Left cardiac atrium (tissue), 4 donors: ENCODE data around the gene ZNF727. TPM values are rescaled to one million over a fixed set of nuclear protein-coding genes. Genes with fewer than 3 reads are reported as not detected.
"Not testable (repeated sequence)": the region's sequence is repeated elsewhere in the genome, so short reads cannot be mapped to it uniquely, and the experiment has no call there.

Source experiments
- ATAC-seq, 2 donors: fragments of 200-7000 bp; cut with Tn5 transposase; one replicate each; pipeline ENCODE4 v1.9.1; 2020; ENCODE audit warnings: mild to moderate bottlenecking in 2 of 2, moderate library complexity in 2 of 2
- DNase-seq: peaks from one replicate; pipeline ENCODE4 v3.0.0-alpha.2; 2020
- intact Hi-C, 2 donors: fragments of 100-400 bp; cut with DNase I; formaldehyde crosslinking; loops; one replicate each; pipeline versions ENCODE4 v1.14.1 to v1.15.1; 2022 to 2023
- long read RNA-seq: library from polyadenylated mRNA; unstranded; transcript quantifications from one replicate; pipeline ENCODE4 v2.0.0, GENCODE V29; 2021
- total RNA-seq, 2 donors: library from RNA; stranded (reverse); fragmentation: NEBNext Ultra II Directional; extraction: Animal tissue kit (Norgen Biotek cat#: 25700); gene quantifications; one replicate each; pipeline ENCODE4 v1.2.1, GENCODE V29; 2021
- donor health status: DM: no; HTN: yes; CAD: no.
- donor health status: DM: no; HTN: yes; CAD: no; lungs with severe emphysema.
- donor health status: DM: yes; HTN: yes; CAD: no.
- donor health status: Dilated cardiomyopathy.

Gene ZNF727
- 1 to 10 TPM; 2.5 to 3.2 TPM for total RNA-seq
- long read RNA-seq, partial matches to known transcripts: 0 of 1 reads
- long read RNA-seq, other reads (novel, unspliced or antisense): 0 of 1 reads

GRCh38 chr7:64045301-64046040 is at the start of gene ZNF727:
Gene ZNF727, plus strand, starts transcription at chr7:64045434. Its CDS starts 188 bp downstream, at chr7:64045622.
- intact Hi-C loops: loop anchor here in 1 of 2 donors (10.0 kb wide), 1 partner anchor 121 kb away; no protein-coding TSS in a partner anchor
- DNase-seq: peak; percentile 86
- peak; percentile 97 to 99 for ATAC-seq

- ATAC-seq: no peak
- DNase-seq: no peak
- intact Hi-C loops: no loop called here
These were observed 46.7 kb upstream of the ZNF727 start, which contains the start of gene ZNF722 for GRCh38 chr7:63998549-63998948. Gene ZNF722, plus strand, starts transcription at chr7:63998849. Its CDS starts 113 bp downstream, at chr7:63998962.

- DNase-seq, ATAC-seq, intact Hi-C loops: not testable (repeated sequence)
These were observed 29.7 kb upstream of the ZNF727 start for GRCh38 chr7:64015496-64015895.

GRCh38 chr7:64035388-64035787 is 9.8 kb upstream of the ZNF727 start:
- intact Hi-C loops: no loop called here
- no peak for ATAC-seq
- DNase-seq: no peak

DNA sequence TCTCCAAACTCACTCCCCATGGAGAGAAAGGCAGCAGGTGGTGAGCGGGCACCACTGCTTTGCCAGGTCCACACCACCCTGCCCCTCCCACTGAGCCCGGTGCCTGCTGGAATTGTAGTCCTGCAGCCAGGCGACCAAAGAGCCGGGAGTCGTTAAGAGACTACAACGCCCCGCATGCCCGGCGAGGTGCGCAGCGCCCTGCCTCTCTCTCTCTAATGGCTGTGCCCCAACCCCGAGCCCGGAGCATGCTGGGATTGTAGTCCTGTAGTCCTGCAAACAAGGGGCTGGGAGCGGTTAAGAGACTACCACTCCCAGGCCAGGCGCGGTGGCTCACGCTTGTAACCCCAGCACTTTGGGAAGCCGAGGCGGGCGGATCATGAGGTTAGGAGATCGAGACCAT is 8.1 kb upstream of the ZNF727 start:
- ATAC-seq (peak in 1 of 2 donors; percentile 18), DNase-seq (peak; percentile 33)
- intact Hi-C loops: no loop called here

DNA sequence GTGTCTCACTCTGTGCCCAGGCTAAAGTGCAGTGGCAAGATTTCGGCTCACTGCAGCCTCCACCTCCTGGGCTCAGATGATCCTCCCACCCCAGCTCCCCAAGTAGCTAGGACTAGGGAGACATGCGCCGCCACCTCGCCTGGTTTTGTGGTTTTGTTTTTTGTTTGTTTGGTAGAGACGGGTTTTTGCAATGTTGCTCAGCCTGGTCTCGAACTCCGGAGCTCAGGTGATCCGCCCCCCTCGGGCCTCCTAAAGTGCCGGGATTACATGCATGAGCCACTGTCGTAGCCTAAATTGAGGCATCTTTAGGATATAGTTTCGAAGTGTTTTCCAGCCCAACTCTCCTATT is 781 bp downstream of the ZNF727 start:
- intact Hi-C loops: loop anchor here in 1 of 2 donors (10.0 kb wide), 1 partner anchor 121 kb away; no protein-coding TSS in a partner anchor
- ATAC-seq: peak in 1 of 2 donors; percentile 17

GRCh38 chr7:64077837-64078698 is 32.8 kb downstream of the ZNF727 start:
- intact Hi-C loops, DNase-seq, ATAC-seq: not testable (repeated sequence)

More for the DNA sequence above, 781 bp downstream of the ZNF727 start:
- no peak for DNase-seq

DNA sequence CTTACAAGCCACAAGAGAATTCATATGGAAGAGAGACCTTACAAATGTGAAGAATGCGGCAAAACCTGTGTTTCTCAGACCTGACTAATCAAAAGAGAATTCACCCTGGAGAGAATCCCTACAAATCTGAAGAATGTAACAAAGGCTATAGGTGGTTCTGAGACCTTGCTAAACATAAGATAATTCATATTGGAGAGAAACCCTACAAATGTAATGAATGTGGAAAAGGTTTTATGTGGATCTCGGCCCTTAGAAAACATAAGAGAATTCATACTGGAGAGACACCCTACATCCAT is 33.4 kb downstream of the ZNF727 start:
- intact Hi-C loops: no loop called here
- DNase-seq: no peak
- ATAC-seq: no peak

- intact Hi-C loops: no loop called here
- no peak for ATAC-seq
These were observed 42.3 kb downstream of the ZNF727 start for GRCh38 chr7:64087501-64087900.

GRCh38 chr7:64088863-64089262 is 43.6 kb downstream of the ZNF727 start:
- intact Hi-C loops, DNase-seq, ATAC-seq: not testable (repeated sequence)

More at GRCh38 chr7:64087501-64087900, 42.3 kb downstream of the ZNF727 start:
- DNase-seq: no peak

Other genes starting within 250 kb of the ZNF727 start
- not detected for gene ZNF722, start 46.6 kb upstream of the ZNF727 start, total RNA-seq
- not detected for gene ZNF735, start 161.8 kb downstream of the ZNF727 start, total RNA-seq
- not detected for gene ZNF679, start 183.0 kb downstream of the ZNF727 start, total RNA-seq